Measurements from ENCODE around the gene TP53TG5.
A peak's percentile ranks its signal among the peaks of the same experiment; 100 is the strongest.

TP53TG5 gene

DNA sequence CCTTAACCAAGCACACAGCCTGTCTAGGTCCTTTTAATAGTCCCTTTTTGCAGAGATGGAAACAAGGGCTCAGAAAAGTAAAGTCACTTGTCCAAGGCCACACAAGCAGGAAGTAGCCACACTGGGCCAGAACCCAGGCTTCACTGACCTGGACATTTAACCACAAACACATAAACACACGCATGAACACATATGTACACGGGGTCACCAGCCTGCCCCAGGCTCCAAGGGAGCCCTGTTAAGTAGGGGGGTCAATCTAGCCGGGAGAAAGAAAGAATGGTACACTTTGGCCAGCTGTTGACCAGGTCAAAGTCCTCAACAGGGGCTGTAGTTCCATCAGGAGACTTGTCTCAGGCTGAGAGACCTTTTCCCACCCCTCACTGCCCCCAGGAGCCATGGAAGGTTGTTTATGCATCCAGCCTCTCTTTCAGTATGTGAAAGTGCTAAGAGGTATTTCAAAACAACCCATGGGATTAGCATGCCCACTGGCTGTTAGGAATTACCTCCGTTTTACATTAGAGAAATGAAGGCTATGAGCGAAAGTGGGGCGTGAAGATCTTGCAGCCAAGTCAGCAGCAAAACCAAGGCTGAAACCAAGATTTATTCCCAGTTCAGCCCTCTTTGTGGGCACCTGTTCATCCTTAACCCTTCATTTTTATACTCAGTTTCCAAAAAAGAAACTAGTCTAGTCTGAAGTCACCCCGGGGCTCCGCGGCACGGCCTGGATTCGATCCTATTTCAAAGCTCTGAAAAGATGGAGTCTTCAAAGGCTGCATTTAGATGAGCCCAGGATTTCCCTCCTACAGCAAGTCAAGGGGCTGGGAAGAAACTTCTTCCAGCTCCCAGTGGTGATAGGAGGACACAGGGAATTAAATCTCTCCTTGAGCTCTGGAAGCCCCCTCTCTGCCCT is 39.7 kb downstream of the TP53TG5 start:
- DNase-seq (ENCODE audit: low read depth in 1 of 2, low spot score in 1 of 2): no peak
- in situ Hi-C loops (cut with HindIII; ENCODE audit: low pct_unique_long_range_greater_than_20kb, low sequenced_read_pairs): no loop called here
- TF ChIP-seq JUND (IDR thresholded peaks at IDR 0.05; ENCODE audit: low read depth): no peak

DNA sequence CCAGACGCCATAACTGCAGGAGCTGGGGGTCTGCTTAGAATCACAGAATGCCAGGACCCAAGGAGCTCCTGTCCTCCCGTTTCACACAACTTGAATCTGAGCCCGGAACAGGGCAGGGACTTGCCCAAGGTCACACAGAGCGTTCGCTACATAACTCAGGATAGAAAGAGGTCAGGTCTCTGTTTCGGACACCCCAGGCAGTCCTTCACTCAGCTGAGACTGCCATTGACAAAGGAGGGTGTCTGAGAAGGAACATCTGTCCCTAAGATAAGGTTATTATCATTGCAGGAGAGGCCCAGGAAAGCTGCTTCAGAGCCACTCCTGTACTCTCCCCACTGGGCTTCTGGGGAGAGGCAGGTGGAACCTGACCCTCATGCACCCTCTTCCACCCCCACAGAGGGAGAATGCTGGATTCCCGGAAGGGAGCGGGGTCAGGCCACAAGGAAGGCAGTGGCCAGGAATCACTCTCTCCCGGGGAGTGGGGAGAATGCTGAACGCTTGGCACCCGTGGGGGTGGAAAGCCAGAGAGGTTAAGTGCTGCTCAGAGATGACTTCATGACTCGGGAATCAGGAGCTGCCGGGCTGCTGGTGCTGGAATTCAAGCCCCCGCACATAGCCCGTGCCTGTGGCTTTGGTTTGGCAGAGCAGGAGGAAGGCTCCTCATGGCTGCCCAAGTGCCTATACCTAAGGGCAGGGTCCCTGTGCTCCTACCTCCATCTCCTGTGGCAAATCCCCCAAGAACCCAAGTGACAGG is 40.6 kb downstream of the TP53TG5 start:
- TF ChIP-seq JUND (IDR thresholded peaks at IDR 0.05; ENCODE audit: low read depth): no peak
- peak in 1 of 2 experiments; percentile 74 for DNase-seq (ENCODE audit: low read depth in 1 of 2, low spot score in 1 of 2)
- in situ Hi-C loops (cut with HindIII; ENCODE audit: low pct_unique_long_range_greater_than_20kb, low sequenced_read_pairs): no loop called here

DNA sequence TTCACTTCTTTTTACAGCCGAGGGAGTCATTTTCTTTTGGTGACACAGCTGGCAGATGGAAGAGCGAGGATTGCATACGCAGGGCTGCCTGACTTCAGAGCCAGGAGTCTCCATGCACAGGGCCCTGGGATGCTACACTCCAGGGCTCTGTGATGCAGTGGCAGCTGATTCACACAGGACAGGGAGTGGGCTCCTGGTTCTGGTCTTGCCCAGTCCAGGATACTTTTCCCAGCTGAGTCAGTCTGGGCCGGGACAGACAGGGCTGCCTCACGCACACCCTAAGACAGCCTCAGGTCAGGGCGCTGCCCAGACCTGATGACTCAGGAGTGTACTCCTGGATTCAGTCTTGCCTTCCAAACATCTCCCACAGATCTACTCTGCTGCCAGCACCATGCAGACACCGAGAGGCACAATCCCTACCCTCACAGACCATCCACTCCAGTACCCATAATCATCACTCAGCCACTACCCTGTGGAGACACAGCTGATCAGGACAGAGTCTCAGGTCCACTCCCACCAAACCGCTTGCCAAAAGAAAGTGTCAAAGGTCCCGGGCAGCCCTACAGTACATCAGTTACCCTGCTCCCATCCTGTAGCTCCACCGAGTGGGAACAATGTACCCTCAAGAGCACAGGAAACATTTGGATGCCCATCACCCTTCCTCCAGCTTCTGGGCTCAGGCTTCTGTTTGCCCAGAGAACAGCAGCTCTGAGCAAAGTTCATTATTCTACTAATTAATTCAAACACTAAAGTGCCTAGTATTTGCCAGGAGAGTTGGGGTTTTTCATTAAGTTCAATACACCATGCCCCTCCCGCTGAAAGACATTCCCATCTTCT is 41.4 kb downstream of the TP53TG5 start:
- in situ Hi-C loops (cut with HindIII; ENCODE audit: low pct_unique_long_range_greater_than_20kb, low sequenced_read_pairs): no loop called here
- DNase-seq (ENCODE audit: low read depth in 1 of 2, low spot score in 1 of 2): no peak
- TF ChIP-seq JUND (IDR thresholded peaks at IDR 0.05; ENCODE audit: low read depth): no peak

DNA sequence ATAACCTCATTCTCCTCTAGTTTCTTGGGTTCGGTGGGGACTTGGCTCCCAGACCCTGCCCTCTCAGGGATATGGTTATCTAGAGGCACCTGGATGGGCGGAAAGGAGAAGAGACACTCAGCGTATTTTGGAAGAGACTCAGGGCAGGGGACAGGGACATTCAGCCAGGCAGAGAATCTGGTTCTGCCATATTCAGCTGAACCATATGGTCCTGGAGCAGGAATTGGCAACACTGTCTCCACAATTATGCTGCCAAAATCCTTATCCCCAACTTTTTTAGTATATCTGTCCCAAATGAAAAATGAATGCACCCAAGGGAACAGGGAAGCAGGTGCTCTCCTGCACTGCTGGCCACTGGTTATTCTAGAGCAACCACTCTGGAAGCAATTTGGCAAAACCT is 47.6 kb downstream of the TP53TG5 start:
- in situ Hi-C loops (cut with HindIII; ENCODE audit: low pct_unique_long_range_greater_than_20kb, low sequenced_read_pairs): no loop called here
- no peak for DNase-seq (ENCODE audit: low read depth in 1 of 2, low spot score in 1 of 2)
- no peak for TF ChIP-seq JUND (IDR thresholded peaks at IDR 0.05; ENCODE audit: low read depth)

DNA sequence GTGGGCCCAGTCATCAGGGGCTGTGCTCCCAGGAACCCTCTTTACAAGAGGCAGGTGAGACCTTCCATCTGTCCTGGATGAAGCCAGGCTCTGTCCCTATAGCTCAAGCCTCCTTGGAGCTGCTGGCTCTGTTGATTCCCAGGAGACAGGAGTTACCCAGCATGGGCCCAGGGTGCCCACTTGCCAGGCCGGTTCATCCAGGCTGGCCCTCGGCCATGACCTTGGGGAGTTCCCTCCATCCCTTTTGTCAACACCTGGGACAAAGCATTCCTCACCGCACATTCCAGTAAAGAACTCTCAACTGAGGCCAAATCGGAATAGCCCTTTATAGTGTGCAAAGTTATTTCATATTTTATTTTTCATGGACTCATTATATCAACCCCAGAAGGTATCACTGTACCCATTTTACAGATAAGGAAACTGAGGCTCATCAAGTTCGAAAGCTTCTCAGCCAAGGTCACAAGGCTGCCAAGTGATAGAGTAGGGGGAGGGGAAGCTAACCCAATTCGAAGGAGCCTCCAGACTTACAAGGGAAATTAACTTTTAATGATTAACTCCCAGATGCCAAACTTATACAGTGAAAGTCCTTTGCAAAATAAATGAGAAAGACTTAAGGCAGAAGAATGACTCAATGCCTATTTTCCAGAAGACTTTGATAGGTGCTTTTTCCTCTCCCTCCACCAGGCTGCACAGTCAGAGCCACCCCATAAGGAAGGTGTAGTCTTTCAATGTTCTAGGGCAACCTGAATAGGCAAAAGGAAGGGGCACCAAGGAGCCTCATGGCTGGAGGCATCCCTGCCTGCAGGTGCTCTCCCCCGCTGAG is 48.4 kb downstream of the TP53TG5 start:
- in situ Hi-C loops (cut with HindIII; ENCODE audit: low pct_unique_long_range_greater_than_20kb, low sequenced_read_pairs): no loop called here
- DNase-seq (ENCODE audit: low read depth in 1 of 2, low spot score in 1 of 2): peak; percentile 50 to 93
- no peak for TF ChIP-seq JUND (IDR thresholded peaks at IDR 0.05; ENCODE audit: low read depth)

DNA sequence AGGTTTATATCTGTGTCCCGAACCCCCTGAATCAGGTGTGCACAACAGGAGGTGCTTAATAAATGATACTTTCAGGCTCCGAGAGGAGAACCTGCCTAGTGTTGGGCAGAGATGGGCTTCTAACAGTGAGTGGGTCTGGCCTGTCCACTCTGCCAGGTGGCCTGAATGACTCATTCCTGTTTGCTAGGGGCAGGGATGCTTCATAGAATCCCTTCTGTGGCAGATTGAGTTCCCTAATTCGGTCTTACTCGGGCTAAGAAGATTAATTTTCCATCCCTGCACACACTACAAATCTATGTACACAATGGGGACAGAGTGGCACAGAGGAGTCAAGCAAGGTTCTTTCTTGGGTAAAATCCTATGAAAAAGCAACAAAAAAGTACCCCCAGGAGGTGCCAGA is 49.7 kb downstream of the TP53TG5 start:
- TF ChIP-seq JUND (IDR thresholded peaks at IDR 0.05; ENCODE audit: low read depth): no peak
- in situ Hi-C loops (cut with HindIII; ENCODE audit: low pct_unique_long_range_greater_than_20kb, low sequenced_read_pairs): no loop called here
- no peak for DNase-seq (ENCODE audit: low read depth in 1 of 2, low spot score in 1 of 2)

DNA sequence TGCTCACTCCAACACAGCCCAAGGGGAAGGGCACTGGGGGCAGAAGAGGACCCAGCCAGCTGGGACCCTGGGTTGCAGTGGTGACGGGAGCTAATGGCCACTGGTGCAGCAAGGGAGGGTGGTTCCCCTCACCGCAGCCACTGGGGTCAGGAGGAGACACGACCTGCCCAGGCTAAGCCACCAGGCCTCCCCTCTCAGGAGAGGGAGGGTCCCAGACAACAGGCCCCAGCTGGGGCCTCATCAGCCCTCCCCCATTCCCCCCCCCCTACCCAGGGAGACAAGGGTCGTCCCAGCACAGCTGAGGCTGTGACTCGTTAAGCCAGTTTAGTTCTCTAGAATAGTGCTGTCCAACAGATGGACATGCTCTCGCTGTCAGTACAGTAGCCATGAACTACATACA is 52.8 kb downstream of the TP53TG5 start:
- TF ChIP-seq JUND (IDR thresholded peaks at IDR 0.05; ENCODE audit: low read depth): no peak
- in situ Hi-C loops (cut with HindIII; ENCODE audit: low pct_unique_long_range_greater_than_20kb, low sequenced_read_pairs): no loop called here

DNA sequence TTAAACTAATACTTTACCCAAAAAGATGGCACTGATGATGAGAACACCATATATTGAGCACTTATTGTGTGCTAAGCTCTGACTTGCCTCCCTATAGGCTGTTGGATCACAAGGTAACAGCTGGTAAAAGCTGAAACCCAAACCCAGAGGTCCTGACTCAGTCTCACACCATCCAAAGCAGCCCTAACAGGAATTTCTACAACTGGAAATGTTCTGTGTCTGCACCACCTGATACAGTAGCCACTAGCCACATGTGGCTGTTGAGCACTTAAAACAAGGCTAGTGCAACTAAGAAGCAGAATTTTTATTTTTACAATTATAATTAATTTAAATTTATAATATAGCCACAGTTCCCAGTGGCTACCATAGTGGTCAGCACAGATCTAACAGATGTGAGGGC is 54.4 kb downstream of the TP53TG5 start:
- in situ Hi-C loops (cut with HindIII; ENCODE audit: low pct_unique_long_range_greater_than_20kb, low sequenced_read_pairs): no loop called here
- TF ChIP-seq JUND (IDR thresholded peaks at IDR 0.05; ENCODE audit: low read depth): no peak
- peak in 1 of 2 experiments; percentile 66 for DNase-seq (ENCODE audit: low read depth in 1 of 2, low spot score in 1 of 2)

More for the DNA sequence above, 52.8 kb downstream of the TP53TG5 start:
- no peak for DNase-seq (ENCODE audit: low read depth in 1 of 2, low spot score in 1 of 2)

DNA sequence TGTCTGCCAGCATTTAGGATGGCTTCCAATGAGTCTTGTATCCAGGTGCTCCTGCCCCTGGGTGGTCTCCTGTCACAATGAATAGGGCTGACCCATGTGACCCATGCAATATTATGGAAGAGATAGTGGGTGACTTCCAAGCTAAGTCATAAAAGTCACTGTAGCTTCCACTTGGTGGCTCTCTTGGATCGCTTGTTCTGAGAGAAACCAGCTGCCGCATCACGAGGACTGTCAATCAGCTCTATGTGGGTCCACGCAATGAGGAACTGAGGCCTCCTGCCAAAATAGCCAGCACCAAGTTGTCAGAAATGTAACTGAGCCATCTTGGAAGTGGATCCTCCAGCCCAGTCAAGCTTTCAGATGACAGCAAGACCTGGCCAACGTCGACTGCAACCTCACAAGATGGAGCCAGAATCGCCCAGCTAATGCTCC is 55.2 kb downstream of the TP53TG5 start:
- in situ Hi-C loops (cut with HindIII; ENCODE audit: low pct_unique_long_range_greater_than_20kb, low sequenced_read_pairs): no loop called here
- no peak for TF ChIP-seq JUND (IDR thresholded peaks at IDR 0.05; ENCODE audit: low read depth)
- peak; percentile 85 to 93 for DNase-seq (ENCODE audit: low read depth in 1 of 2, low spot score in 1 of 2)

Measured in T47D (cell line).